Peyer's patch (tissue), 4 donors: ENCODE results near the gene CDKAL1. TPM values are rescaled to one million over a fixed set of nuclear protein-coding genes. Genes with fewer than 3 reads are reported as not detected.
"Not testable (repeated sequence)": the region's sequence is repeated elsewhere in the genome, so short reads cannot be mapped to it uniquely, and the experiment has no call there.

Source experiments
- DNase-seq, 3 donors: peaks; one replicate each; pipeline ENCODE4 v3.0.0-alpha.2; 2017 to 2019
- H3K27ac ChIP-seq, 4 donors: fragments of 200-600 bp; sonication (generic); one replicate each; pipeline ENCODE4 v1.5.1; 2016 to 2019
- H3K27me3 ChIP-seq, 2 donors: fragments of 200-600 bp; sonication (generic); one replicate each; pipeline ENCODE4 v1.5.1; 2019
- H3K36me3 ChIP-seq, 3 donors: fragments of 200-600 bp; sonication (generic); one replicate each; pipeline ENCODE4 v1.5.1; 2016 to 2019
- H3K4me1 ChIP-seq, 4 donors: fragments of 200-600 bp; sonication (generic); one replicate each; pipeline ENCODE4 v1.5.1; 2016 to 2019
- H3K4me3 ChIP-seq, 4 donors: fragments of 200-600 bp; sonication (generic); 1 replicate in 3 of 4; 2 replicates in 1 of 4; pipeline ENCODE4 v1.5.1; 2016 to 2019; ENCODE audit warnings: mild to moderate bottlenecking in 1 of 4
- H3K9me3 ChIP-seq, 4 donors: fragments of 200-600 bp; sonication (generic); one replicate each; pipeline ENCODE4 v1.5.1; 2016 to 2019; ENCODE audit warnings: mild to moderate bottlenecking in 1 of 4
- POLR2A ChIP-seq, 2 donors: fragments of 450-650 bp; IDR thresholded peaks; one replicate each; pipeline ENCODE4 v1.5.1; 2017; ENCODE audit warnings: antibody characterized with exemption in 2 of 2, mild to moderate bottlenecking in 2 of 2, moderate library complexity in 2 of 2
- total RNA-seq, 4 donors: library from RNA; depleted of rRNA; stranded (reverse); fragments of >200 nt; gene quantifications; one replicate each; pipeline ENCODE4 v1.1.0, GENCODE V29; 2016
- TF ChIP-seq, protein P1 (sequence below), 6 experiments: fragments of 450-650 bp in 4 of 6; fragments of 200-600 bp in 2 of 6; sonication (generic) in 1 of 6; IDR thresholded peaks; one replicate each; pipeline ENCODE4 v1.5.1; 2017 to 2019; ENCODE audit warnings: antibody characterized with exemption in 6 of 6, mild to moderate bottlenecking in 3 of 6, moderate library complexity in 1 of 6

The CDKAL1 gene
- total RNA-seq, 4 donors from 2014 or later, result 10.3 to 31.4 (median 11.6) TPM

DNA sequence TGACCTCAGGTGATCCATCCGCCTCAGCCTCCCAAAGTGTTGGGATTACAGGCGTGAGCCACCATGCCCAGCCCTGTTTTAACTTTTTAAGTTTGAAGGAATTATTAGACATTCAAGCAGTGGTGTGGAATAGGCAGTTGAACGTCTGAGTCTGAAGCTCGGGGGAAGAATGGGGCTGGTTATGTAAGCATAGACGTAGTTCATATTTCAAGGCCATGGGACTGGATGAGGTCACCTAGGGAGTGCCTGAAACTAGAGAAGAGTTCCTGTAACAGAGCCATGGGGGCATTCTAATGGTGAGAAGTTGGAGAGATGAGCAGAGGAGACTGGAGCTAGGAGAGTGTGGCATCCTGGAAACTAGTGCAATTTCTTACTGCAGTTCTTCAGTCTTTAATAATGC, 6.4 kb downstream of the CDKAL1 start:
- DNase-seq, result no peak
- H3K27ac ChIP-seq, result no peak overlapping the region
- H3K27me3 ChIP-seq, result no peaks in the 10 kb centered on the region
- H3K4me3 ChIP-seq, result no peak overlapping the region
- peaks cover 0 to 8% (median 0%) of the 10 kb centered on the region in 3 donors for H3K36me3 ChIP-seq
- H3K4me1 ChIP-seq, result peaks cover 0 to 8% (median 0%) of the 10 kb centered on the region in 4 donors
- no peaks in the 10 kb centered on the region for H3K9me3 ChIP-seq
- TF ChIP-seq POLR2A (IDR thresholded peaks at IDR 0.05), result no peak
- TF ChIP-seq, protein P1, sequence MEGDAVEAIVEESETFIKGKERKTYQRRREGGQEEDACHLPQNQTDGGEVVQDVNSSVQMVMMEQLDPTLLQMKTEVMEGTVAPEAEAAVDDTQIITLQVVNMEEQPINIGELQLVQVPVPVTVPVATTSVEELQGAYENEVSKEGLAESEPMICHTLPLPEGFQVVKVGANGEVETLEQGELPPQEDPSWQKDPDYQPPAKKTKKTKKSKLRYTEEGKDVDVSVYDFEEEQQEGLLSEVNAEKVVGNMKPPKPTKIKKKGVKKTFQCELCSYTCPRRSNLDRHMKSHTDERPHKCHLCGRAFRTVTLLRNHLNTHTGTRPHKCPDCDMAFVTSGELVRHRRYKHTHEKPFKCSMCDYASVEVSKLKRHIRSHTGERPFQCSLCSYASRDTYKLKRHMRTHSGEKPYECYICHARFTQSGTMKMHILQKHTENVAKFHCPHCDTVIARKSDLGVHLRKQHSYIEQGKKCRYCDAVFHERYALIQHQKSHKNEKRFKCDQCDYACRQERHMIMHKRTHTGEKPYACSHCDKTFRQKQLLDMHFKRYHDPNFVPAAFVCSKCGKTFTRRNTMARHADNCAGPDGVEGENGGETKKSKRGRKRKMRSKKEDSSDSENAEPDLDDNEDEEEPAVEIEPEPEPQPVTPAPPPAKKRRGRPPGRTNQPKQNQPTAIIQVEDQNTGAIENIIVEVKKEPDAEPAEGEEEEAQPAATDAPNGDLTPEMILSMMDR (IDR thresholded peaks at IDR 0.05), result no peak

DNA sequence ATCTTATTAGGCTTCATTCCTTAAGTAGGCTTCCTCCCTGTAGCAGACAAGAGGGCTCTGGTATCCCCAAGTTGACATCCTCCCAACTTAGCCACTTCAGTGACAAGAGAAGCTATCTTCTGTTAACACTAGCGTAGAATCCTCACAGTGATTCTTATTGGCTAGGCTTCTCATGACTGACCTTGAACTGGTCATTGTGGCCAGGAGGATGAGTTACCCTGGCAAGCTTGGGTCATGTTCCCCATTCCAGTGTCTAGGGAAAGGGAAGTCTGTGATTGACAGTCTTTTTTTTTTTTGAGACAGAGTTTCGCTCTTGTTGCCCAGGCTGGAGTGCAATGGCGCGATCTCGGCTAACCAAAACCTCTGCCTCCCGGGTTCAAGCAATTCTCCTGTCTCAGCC, 7.1 kb downstream of the CDKAL1 start:
- no peak for DNase-seq
- H3K36me3 ChIP-seq, result peaks cover 0 to 15% (median 0%) of the 10 kb centered on the region in 3 donors
- TF ChIP-seq, protein P1 (IDR thresholded peaks at IDR 0.05), result no peak
- TF ChIP-seq POLR2A (IDR thresholded peaks at IDR 0.05), result no peak
- peaks cover 0 to 5% (median 0%) of the 10 kb centered on the region in 4 donors for H3K4me1 ChIP-seq
- H3K27me3 ChIP-seq, result no peaks in the 10 kb centered on the region
- no peak overlapping the region for H3K4me3 ChIP-seq
- H3K9me3 ChIP-seq, result no peaks in the 10 kb centered on the region
- no peak overlapping the region for H3K27ac ChIP-seq

DNA sequence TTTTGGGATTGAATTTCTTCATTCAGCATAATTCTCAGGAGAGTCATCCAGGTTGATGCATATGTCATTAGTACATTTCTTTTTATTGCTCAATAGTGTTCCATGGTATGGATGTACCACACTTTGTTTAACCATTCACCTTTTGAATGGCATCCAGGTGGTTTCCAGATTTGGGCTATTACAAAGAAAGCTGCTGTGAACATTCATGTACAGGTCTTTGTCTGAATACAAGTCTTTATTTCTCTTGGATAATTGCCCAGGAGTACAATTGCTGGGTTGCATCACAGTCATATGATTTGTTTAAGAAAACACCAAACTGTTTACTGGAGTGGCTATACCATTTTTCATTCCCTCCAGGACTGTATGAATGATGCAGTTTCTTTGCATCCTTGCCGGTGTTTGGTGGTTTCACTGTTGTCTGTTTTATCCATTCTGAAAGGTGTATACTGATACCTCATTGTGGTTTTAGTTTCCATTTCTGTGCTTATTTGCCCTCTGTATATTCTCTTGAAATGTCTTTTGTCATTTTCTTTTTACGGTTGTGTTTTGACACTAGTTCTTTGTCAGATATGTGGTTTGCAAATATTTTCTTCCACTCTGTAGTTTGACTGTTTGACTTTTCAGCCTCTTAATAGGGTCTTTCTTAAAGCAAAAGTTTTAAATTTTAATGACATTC, 8.8 kb downstream of the CDKAL1 start:
- Histone ChIP-seq H3K4me3 (no peak overlapping the region), H3K4me1 (peaks cover 0 to 5% (median 0%) of the 10 kb centered on the region in 4 donors), H3K27me3 (no peaks in the 10 kb centered on the region), H3K36me3 (peaks cover 0 to 21% (median 0%) of the 10 kb centered on the region in 3 donors), H3K9me3 (no peaks in the 10 kb centered on the region), H3K27ac (no peak overlapping the region)
- TF ChIP-seq POLR2A (IDR thresholded peaks at IDR 0.05), result no peak
- TF ChIP-seq, protein P1 (IDR thresholded peaks at IDR 0.05), result no peak
- DNase-seq, result no peak

DNA sequence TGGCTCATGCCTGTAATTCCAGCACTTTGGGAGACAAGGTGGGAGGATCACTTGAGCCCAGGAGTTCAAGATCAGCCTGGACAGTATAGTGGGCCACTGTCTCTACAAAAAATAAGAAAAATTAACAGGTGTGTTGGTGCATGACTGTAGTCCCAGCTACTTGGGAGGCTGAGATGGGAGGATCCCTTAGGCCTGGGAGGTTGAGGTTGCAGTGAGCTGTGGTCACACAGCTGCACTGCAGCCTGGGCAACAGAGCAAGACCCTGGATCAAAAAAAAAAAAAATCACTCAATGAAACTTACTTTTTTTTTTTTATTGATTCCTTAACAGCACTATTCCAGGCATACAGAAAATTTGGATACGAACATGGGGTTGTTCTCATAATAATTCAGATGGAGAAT, 14.0 kb downstream of the CDKAL1 start:
- H3K9me3 ChIP-seq, result no peaks in the 10 kb centered on the region
- no peak for DNase-seq
- H3K27ac ChIP-seq, result no peak overlapping the region
- no peak overlapping the region for H3K4me3 ChIP-seq
- no peaks in the 10 kb centered on the region for H3K27me3 ChIP-seq
- H3K4me1 ChIP-seq, result no peaks in the 10 kb centered on the region
- H3K36me3 ChIP-seq, result peaks cover 0 to 43% (median 0%) of the 10 kb centered on the region in 3 donors
- TF ChIP-seq, protein P1 (IDR thresholded peaks at IDR 0.05), result no peak
- no peak for TF ChIP-seq POLR2A (IDR thresholded peaks at IDR 0.05)

DNA sequence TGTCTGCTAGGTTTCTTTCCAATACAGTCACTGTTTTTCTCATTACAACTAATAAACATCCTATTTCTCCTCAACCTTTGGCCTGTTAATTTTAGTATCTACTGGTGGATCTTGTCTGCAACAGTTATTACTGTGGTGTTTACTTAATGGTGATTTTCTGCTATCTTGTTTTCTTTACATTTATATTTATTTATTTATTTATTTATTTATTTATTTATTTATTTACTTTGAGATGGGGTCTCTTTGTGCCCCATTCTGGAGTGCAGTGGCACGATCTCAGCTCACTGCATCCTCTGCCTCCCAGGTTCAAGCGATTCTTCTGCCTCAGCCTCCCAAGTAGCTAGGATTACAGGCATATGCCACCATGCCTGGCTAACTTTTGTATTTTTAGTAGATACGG, 15.1 kb downstream of the CDKAL1 start:
- not testable (repeated sequence) for H3K27me3 ChIP-seq, H3K27ac ChIP-seq, H3K4me3 ChIP-seq, DNase-seq, H3K4me1 ChIP-seq, H3K9me3 ChIP-seq
- peaks cover 0 to 43% (median 0%) of the 10 kb centered on the region in 3 donors for H3K36me3 ChIP-seq

DNA sequence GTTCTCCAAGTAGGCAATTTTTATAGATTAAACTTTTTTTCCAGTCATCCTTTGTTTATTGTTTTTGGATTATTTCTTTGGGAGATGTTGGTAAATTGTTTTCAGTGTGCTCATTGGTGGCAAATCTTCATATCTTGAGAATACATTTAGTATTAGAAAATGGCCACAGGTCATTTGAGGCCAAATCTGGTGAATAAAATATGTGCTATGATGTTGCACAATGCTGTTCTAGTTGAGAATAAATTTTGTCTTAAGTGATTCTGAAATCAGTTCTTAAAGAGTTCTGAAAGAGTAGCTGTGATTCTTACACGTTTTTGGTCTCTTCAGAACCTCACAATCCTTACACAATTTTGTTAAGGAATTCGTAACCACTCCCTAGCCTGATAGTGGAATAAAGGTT, 20.1 kb downstream of the CDKAL1 start:
- Histone ChIP-seq H3K4me3 (no peak overlapping the region), H3K36me3 (peaks cover 0 to 23% (median 0%) of the 10 kb centered on the region in 3 donors), H3K9me3 (no peaks in the 10 kb centered on the region), H3K27ac (no peak overlapping the region), H3K4me1 (no peaks in the 10 kb centered on the region), H3K27me3 (no peaks in the 10 kb centered on the region)
- no peak for TF ChIP-seq POLR2A (IDR thresholded peaks at IDR 0.05)
- DNase-seq, result no peak
